Ovary (tissue), 3 donors: ENCODE data around the gene GLA.

Experiments used
- EP300 ChIP-seq: sonication (generic); formaldehyde crosslinking; IDR thresholded peaks from one replicate; pipeline ENCODE4 v1.6.1; 2017; ENCODE audit warnings: antibody characterized with exemption
- POLR2A ChIP-seq: fragments of 450-650 bp; IDR thresholded peaks from one replicate; pipeline ENCODE4 v1.6.1; 2017; ENCODE audit warnings: antibody characterized with exemption, mild to moderate bottlenecking, moderate library complexity
- TF ChIP-seq, protein P1 (sequence below), 3 donors: fragments of 450-650 bp in 2 of 3; fragments of 200-600 bp in 1 of 3; IDR thresholded peaks; one replicate each; pipeline versions ENCODE4 v1.5.1 to v1.8.0; 2016 to 2022; ENCODE audit warnings: antibody characterized with exemption in 3 of 3, mild to moderate bottlenecking in 1 of 3
- donor health status: DM: no; HTN: no; CAD: no.

DNA sequence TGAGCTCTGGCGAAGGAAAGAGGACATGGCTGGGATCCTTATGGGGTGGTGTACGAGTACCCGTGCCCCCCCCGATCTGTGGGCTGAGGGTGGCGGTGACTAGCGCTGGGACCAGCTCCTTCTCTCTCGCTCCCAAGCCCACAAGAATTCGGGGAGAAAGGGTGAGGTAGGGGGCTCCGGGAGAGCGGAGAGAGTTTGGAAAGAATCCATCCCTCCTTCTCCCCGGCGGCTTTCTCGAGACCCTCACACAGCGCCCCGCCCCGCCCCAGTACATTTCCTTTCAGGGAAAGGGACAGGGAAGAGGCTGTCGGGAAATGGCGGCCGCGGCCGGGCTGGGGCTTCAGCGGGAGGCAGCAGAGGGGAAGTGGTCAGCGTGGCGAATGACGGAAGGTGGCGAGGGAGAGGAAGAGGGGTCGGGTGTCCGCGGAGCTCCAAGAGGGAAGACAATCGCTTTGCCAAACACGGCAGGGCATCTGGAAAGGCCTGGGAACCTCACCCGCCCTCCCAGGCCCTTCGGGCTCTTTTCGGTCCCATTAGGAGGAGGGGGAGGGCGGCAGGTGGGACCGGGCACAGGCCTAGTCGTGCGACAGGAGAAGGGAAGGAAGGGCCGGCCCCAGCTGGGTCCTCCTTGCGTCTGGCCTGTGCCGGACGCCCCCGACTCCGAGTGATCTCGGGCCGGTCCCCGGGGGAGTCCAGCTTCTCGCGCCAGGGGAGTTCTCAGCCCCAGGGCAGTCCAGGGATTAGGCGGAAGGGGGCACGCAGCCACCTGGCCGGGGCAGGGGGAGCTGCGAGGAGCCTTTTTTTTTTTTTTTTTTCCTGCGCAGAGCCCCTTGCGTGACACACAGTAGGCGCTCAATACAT is 10.5 kb upstream of the GLA start:
- TF ChIP-seq, protein P1, sequence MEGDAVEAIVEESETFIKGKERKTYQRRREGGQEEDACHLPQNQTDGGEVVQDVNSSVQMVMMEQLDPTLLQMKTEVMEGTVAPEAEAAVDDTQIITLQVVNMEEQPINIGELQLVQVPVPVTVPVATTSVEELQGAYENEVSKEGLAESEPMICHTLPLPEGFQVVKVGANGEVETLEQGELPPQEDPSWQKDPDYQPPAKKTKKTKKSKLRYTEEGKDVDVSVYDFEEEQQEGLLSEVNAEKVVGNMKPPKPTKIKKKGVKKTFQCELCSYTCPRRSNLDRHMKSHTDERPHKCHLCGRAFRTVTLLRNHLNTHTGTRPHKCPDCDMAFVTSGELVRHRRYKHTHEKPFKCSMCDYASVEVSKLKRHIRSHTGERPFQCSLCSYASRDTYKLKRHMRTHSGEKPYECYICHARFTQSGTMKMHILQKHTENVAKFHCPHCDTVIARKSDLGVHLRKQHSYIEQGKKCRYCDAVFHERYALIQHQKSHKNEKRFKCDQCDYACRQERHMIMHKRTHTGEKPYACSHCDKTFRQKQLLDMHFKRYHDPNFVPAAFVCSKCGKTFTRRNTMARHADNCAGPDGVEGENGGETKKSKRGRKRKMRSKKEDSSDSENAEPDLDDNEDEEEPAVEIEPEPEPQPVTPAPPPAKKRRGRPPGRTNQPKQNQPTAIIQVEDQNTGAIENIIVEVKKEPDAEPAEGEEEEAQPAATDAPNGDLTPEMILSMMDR (IDR thresholded peaks at IDR 0.05): no peak
- TF ChIP-seq POLR2A (no peak), EP300 (no peak)
